Inflammatory macrophage (primary cell): ENCODE results near the gene GPNMB.
"Not testable (repeated sequence)": the region's sequence is repeated elsewhere in the genome, so short reads cannot be mapped to it uniquely, and the experiment has no call there.

Experiments used
- DNase-seq, 2 donors: peaks; one replicate each; pipeline ENCODE4 v3.0.0-alpha.2; 2020 to 2022
- total RNA-seq, 18 experiments: gene quantifications; one replicate each; lab custom pipeline; 2026; ENCODE audit warnings: mixed read lengths in 6 of 18, inconsistent platforms in 2 of 18; lab: John Stamatoyannopoulos, UW

Gene GPNMB
- 2,104 to 6,216 (median 3,856) reads per million in 18 experiments for total RNA-seq

GRCh38 chr7:23246555-23246954 is at the start of gene GPNMB:
Gene GPNMB (plus strand): TSS chr7:23246775. CDS start chr7:23246858, 83 bp downstream.
- DNase-seq: peak; percentile 87 to 88

- not testable (repeated sequence) for DNase-seq
These were observed 48.8 kb upstream of the GPNMB start for GRCh38 chr7:23197745-23198144.

GRCh38 chr7:23200331-23200730 is 46.2 kb upstream of the GPNMB start:
- no peak for DNase-seq

GRCh38 chr7:23204241-23204640 is 42.3 kb upstream of the GPNMB start:
- no peak for DNase-seq

- DNase-seq: no peak
These were observed 41.0 kb upstream of the GPNMB start for GRCh38 chr7:23205577-23205908.

GRCh38 chr7:23205909-23206767 is 40.4 kb upstream of the GPNMB start:
- no peak for DNase-seq

- DNase-seq: peak; percentile 64 to 69
These were observed 39.6 kb upstream of the GPNMB start for GRCh38 chr7:23207021-23207420.

GRCh38 chr7:23207884-23208283 is 38.7 kb upstream of the GPNMB start:
- DNase-seq: peak in 1 of 2 donors; percentile 75

- peak; percentile 42 to 63 for DNase-seq
These were observed 38.3 kb upstream of the GPNMB start for GRCh38 chr7:23208316-23208715.

GRCh38 chr7:23210506-23210905 is 36.1 kb upstream of the GPNMB start:
- peak; percentile 77 to 82 for DNase-seq

GRCh38 chr7:23211589-23211988 is 35.0 kb upstream of the GPNMB start:
- no peak for DNase-seq

- DNase-seq: no peak
These were observed 34.2 kb upstream of the GPNMB start for GRCh38 chr7:23212395-23212794.

GRCh38 chr7:23212841-23213240 is 33.7 kb upstream of the GPNMB start:
- DNase-seq: peak; percentile 55 to 76

GRCh38 chr7:23213755-23214154 is 32.8 kb upstream of the GPNMB start:
- no peak for DNase-seq

GRCh38 chr7:23214423-23214822 is 32.2 kb upstream of the GPNMB start:
- DNase-seq: no peak

GRCh38 chr7:23214938-23215337 is 31.6 kb upstream of the GPNMB start:
- DNase-seq: no peak

GRCh38 chr7:23216021-23216420 is 30.6 kb upstream of the GPNMB start:
- DNase-seq: peak; percentile 95 to 97

- DNase-seq: no peak
These were observed 28.4 kb upstream of the GPNMB start for GRCh38 chr7:23218196-23218595.

- DNase-seq: no peak
These were observed 25.8 kb upstream of the GPNMB start for GRCh38 chr7:23220690-23221305.

GRCh38 chr7:23222439-23223030 is 24.0 kb upstream of the GPNMB start:
- no peak for DNase-seq

GRCh38 chr7:23224364-23224763 is 22.2 kb upstream of the GPNMB start:
- not testable (repeated sequence) for DNase-seq

GRCh38 chr7:23226844-23227450 is 19.6 kb upstream of the GPNMB start:
- no peak for DNase-seq

- no peak for DNase-seq
These were observed 18.2 kb upstream of the GPNMB start for GRCh38 chr7:23228412-23228811.
